K562 (cell line): ENCODE data around the gene CENPN. TPM values are rescaled to one million over a fixed set of nuclear protein-coding genes. Genes with fewer than 3 reads are reported as not detected.

Experiments used
- ARHGAP35 ChIP-seq: fragments of 450-650 bp; IDR thresholded peaks from 2 replicates; pipeline ENCODE4 v1.6.1; 2018; ENCODE audit not compliant: partially characterized antibody
- CBFB ChIP-seq: sonication (generic); formaldehyde crosslinking; IDR thresholded peaks from 2 replicates; pipeline ENCODE4 v1.4.0; 2020; ENCODE audit warnings: mild to moderate bottlenecking, missing genetic modification reagents
- CBX3 ChIP-seq, 2 experiments: IDR thresholded peaks; 1 replicate in 1 of 2; 2 replicates in 1 of 2; pipeline ENCODE4 v1.6.1; 2012; ENCODE audit warnings: inconsistent platforms in 2 of 2, low read length in 2 of 2, borderline replicate concordance in 1 of 2, control low read depth in 1 of 2
- HDAC3 ChIP-seq: fragments of 450-650 bp; IDR thresholded peaks from 2 replicates; pipeline ENCODE4 v1.6.1; 2018; ENCODE audit warnings: borderline replicate concordance, mild to moderate bottlenecking, moderate library complexity; ENCODE audit not compliant: partially characterized antibody
- HNRNPK ChIP-seq: fragments of 200-400 bp; formaldehyde crosslinking; IDR thresholded peaks from one replicate; pipeline ENCODE4 v1.6.1; 2018; ENCODE audit warnings: mild to moderate bottlenecking, low read depth, low read length; ENCODE audit not compliant: poor library complexity, severe bottlenecking
- KLF1 ChIP-seq: fragments of 450-650 bp; IDR thresholded peaks from 2 replicates; pipeline ENCODE4 v1.6.1; 2016; ENCODE audit warnings: missing genetic modification characterization, missing compliant biosample characterization
- MCM3 ChIP-seq: fragments of 450-650 bp; IDR thresholded peaks from 2 replicates; pipeline ENCODE4 v1.6.1; 2016
- MYNN ChIP-seq, 2 experiments: sonication (generic); formaldehyde crosslinking in 1 of 2; IDR thresholded peaks; 2 replicates each; pipeline versions ENCODE4 v1.5.0 to v1.6.1; 2016 to 2020; ENCODE audit warnings: antibody characterized with exemption in 1 of 2, missing genetic modification reagents in 1 of 2
- NR3C1 ChIP-seq: sonication (generic); formaldehyde crosslinking; IDR thresholded peaks from 2 replicates; pipeline ENCODE4 v1.8.1; 2022; ENCODE audit warnings: missing genetic modification reagents
- PML ChIP-seq: IDR thresholded peaks from 2 replicates; pipeline ENCODE4 v1.6.1; 2012; ENCODE audit warnings: low read length, inconsistent platforms
- POLR2A ChIP-seq: fragments of 450-650 bp; conservative IDR thresholded peaks from 2 replicates; pipeline ENCODE4 v1.6.1; 2016
- POLR3G ChIP-seq: IDR thresholded peaks from 2 replicates; pipeline ENCODE4 v1.6.1; 2011; ENCODE audit not compliant: insufficient read length, insufficient replicate concordance; ENCODE audit errors: extremely low read depth
- PYGO2 ChIP-seq: fragments of 450-650 bp; IDR thresholded peaks from 2 replicates; pipeline ENCODE4 v1.6.1; 2016; ENCODE audit warnings: mild to moderate bottlenecking, missing genetic modification characterization, moderate library complexity, missing compliant biosample characterization
- RFX7 ChIP-seq: fragments of 250-450 bp; sonication (Bioruptor Pico); IDR thresholded peaks from 2 replicates; pipeline ENCODE4 v1.5.1; 2021; ENCODE audit warnings: mild to moderate bottlenecking
- SAP30 ChIP-seq: fragments of 200-600 bp; sonication (generic); IDR thresholded peaks from 2 replicates; pipeline ENCODE4 v1.6.1; 2012; ENCODE audit warnings: borderline replicate concordance, low read depth, mild to moderate bottlenecking, moderate library complexity, low read length, control low read depth, inconsistent platforms; ENCODE audit not compliant: insufficient read depth, poor library complexity, severe bottlenecking
- XRCC5 ChIP-seq: fragments of 200-400 bp; formaldehyde crosslinking; IDR thresholded peaks from 2 replicates; pipeline ENCODE4 v1.6.1; 2017; ENCODE audit warnings: low read depth, mild to moderate bottlenecking, low read length
- ZNF175 ChIP-seq: fragments of 200-800 bp; sonication (Bioruptor generic); IDR thresholded peaks from 2 replicates; pipeline ENCODE4 v1.6.1; 2016; ENCODE audit warnings: low read depth, mild to moderate bottlenecking, missing genetic modification characterization, missing compliant biosample characterization
- ZNF224 ChIP-seq: sonication (generic); formaldehyde crosslinking; IDR thresholded peaks from 2 replicates; pipeline ENCODE4 v1.8.0; 2022; ENCODE audit warnings: mild to moderate bottlenecking, missing genetic modification reagents
- ZNF384 ChIP-seq: IDR thresholded peaks from 2 replicates; pipeline ENCODE4 v1.6.1; 2012; ENCODE audit warnings: low read depth, low read length, improper control_type of control experiment
- ZNF583 ChIP-seq: fragments of 250-450 bp; sonication (Bioruptor Pico); IDR thresholded peaks from 2 replicates; pipeline ENCODE4 v1.4.0; 2020
- polyA plus RNA-seq, 8 experiments: library from polyadenylated mRNA; depleted of rRNA in 4 of 8; stranded (reverse) in 5 of 8; unstranded in 3 of 8; fragments of >200 nt; fragmentation: Nextera tagmentation in 2 of 8; fragmentation: Illumina TruSeq in 1 of 8; extraction: Ambion mirVana in 2 of 8; extraction: Trizol in 1 of 8; gene quantifications; 2 replicates each; pipeline versions ENCODE4 v1.2.1 to v1.2.3, GENCODE V29; 2011 to 2014; ENCODE audit warnings: inconsistent platforms in 1 of 8, missing spikeins in 1 of 8
- total RNA-seq, 7 experiments: library from RNA; depleted of rRNA in 6 of 7; stranded (reverse); fragments of >200 nt in 6 of 7; fragmentation: Illumina TruSeq in 2 of 7; extraction: Trizol in 2 of 7; gene quantifications; 2 replicates each; pipeline versions ENCODE4 v1.2.1 to v1.2.3, GENCODE V29; 2011 to 2021; ENCODE audit warnings: low replicate concordance in 1 of 7
- TF ChIP-seq, protein P1 (sequence below), 2 experiments: fragments of 450-650 bp; IDR thresholded peaks; 2 replicates each; pipeline ENCODE4 v1.6.1; 2018; ENCODE audit warnings: mild to moderate bottlenecking in 2 of 2, low read depth in 1 of 2; ENCODE audit not compliant: partially characterized antibody in 2 of 2
- TF ChIP-seq, protein P2 (sequence below): fragments of 250-450 bp; sonication (Bioruptor Pico); IDR thresholded peaks from 2 replicates; pipeline ENCODE4 v1.4.0; 2020; ENCODE audit warnings: mild to moderate bottlenecking, moderate library complexity, borderline replicate concordance

Gene CENPN
- total and polyA plus RNA-seq, 9 of the 15 experiments (the other 6 are each of a cell fraction or from before 2014, with no cell fraction given) = 92.3 to 384 (median 140) TPM

DNA sequence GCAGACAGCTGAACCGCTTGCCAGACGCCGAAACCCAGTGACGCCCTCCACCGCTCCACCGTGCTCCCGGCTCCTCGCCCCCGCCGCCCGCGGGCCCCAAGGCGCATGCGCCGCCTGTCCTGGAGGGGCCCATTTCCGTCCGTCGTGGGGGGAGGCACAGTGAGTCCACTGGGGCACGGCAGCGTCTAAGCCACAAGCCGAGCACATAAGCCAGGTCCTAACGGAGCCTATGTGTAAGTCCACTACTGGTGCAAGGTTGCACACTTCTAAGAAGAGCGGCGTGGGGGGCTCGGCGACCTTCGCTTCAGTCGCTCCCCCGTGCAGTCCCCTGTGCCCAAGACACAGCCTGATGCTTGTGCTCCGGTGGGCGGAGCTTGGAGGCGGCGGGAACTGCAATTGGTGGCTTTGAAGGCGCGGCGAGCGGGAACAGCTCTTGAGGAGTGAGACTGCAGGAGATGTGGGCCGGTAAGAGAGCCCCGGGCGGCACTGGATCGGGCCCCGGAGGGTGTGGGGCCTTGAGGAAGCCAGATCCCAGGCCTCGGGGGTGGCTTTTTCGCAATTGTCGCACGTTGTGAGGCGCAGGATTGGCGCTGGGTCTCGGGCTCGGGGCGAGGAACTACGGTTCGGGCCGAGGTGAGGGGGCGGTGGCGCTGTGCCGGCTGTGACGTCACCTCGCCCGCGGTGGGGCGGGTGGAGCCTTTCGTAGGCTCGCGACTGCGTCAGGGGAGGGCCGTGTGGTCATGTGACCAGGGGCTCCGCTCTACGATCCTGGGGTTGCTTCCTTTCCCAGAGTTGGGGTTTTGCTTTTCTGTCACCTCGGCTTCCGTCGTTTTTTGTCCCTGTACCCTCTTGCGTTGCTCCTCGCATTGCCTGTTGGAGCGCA is at the start of gene CENPN, which contains the start of gene CMC2 (continued):
- peak in 1 of 2 experiments; percentile 38; a peak in 2 of 3 replicates for TF ChIP-seq CBX3 (IDR thresholded peaks at IDR 0.05; ENCODE audit: borderline replicate concordance in 1 of 2, low read length in 2 of 2)
- peak; percentile 81 for TF ChIP-seq KLF1 (tag)
- TF ChIP-seq POLR2A = peak; percentile 97
- no peak for TF ChIP-seq ARHGAP35
- no peak for TF ChIP-seq POLR3G
- TF ChIP-seq, protein P1, sequence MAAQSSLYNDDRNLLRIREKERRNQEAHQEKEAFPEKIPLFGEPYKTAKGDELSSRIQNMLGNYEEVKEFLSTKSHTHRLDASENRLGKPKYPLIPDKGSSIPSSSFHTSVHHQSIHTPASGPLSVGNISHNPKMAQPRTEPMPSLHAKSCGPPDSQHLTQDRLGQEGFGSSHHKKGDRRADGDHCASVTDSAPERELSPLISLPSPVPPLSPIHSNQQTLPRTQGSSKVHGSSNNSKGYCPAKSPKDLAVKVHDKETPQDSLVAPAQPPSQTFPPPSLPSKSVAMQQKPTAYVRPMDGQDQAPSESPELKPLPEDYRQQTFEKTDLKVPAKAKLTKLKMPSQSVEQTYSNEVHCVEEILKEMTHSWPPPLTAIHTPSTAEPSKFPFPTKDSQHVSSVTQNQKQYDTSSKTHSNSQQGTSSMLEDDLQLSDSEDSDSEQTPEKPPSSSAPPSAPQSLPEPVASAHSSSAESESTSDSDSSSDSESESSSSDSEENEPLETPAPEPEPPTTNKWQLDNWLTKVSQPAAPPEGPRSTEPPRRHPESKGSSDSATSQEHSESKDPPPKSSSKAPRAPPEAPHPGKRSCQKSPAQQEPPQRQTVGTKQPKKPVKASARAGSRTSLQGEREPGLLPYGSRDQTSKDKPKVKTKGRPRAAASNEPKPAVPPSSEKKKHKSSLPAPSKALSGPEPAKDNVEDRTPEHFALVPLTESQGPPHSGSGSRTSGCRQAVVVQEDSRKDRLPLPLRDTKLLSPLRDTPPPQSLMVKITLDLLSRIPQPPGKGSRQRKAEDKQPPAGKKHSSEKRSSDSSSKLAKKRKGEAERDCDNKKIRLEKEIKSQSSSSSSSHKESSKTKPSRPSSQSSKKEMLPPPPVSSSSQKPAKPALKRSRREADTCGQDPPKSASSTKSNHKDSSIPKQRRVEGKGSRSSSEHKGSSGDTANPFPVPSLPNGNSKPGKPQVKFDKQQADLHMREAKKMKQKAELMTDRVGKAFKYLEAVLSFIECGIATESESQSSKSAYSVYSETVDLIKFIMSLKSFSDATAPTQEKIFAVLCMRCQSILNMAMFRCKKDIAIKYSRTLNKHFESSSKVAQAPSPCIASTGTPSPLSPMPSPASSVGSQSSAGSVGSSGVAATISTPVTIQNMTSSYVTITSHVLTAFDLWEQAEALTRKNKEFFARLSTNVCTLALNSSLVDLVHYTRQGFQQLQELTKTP (IDR thresholded peaks at IDR 0.05; ENCODE audit: low read depth in 1 of 2, partially characterized antibody in 2 of 2) = peak in 1 of 2 experiments; percentile 64
- no peak for TF ChIP-seq MCM3
- no peak for TF ChIP-seq CBFB (CRISPR knock-in tag)
- 0 out of 2 replicates have a peak, but pooled peaks have one; percentile 3 for TF ChIP-seq MYNN (IDR thresholded peaks at IDR 0.05)
- no peak for TF ChIP-seq MYNN (CRISPR knock-in tag; IDR thresholded peaks at IDR 0.05)
- no peak for TF ChIP-seq NR3C1 (CRISPR knock-in tag)
- TF ChIP-seq PML = peak; percentile 84
- 0 out of 2 replicates have a peak, but pooled peaks have one; percentile 54 for TF ChIP-seq ZNF583 (CRISPR knock-in tag)
- 0 out of 2 replicates have a peak, but pooled peaks have one; percentile 38 for TF ChIP-seq ZNF175 (CRISPR knock-in tag)
- peak; percentile 16 for TF ChIP-seq HDAC3
- TF ChIP-seq, protein P2, sequence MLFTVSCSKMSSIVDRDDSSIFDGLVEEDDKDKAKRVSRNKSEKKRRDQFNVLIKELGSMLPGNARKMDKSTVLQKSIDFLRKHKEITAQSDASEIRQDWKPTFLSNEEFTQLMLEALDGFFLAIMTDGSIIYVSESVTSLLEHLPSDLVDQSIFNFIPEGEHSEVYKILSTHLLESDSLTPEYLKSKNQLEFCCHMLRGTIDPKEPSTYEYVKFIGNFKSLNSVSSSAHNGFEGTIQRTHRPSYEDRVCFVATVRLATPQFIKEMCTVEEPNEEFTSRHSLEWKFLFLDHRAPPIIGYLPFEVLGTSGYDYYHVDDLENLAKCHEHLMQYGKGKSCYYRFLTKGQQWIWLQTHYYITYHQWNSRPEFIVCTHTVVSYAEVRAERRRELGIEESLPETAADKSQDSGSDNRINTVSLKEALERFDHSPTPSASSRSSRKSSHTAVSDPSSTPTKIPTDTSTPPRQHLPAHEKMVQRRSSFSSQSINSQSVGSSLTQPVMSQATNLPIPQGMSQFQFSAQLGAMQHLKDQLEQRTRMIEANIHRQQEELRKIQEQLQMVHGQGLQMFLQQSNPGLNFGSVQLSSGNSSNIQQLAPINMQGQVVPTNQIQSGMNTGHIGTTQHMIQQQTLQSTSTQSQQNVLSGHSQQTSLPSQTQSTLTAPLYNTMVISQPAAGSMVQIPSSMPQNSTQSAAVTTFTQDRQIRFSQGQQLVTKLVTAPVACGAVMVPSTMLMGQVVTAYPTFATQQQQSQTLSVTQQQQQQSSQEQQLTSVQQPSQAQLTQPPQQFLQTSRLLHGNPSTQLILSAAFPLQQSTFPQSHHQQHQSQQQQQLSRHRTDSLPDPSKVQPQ = no peak
- no peak for TF ChIP-seq ZNF224
- TF ChIP-seq SAP30 = peak; percentile 97
- TF ChIP-seq PYGO2 (tag) = no peak
- TF ChIP-seq ZNF384 = peak; percentile 92
- no peak for TF ChIP-seq HNRNPK
- peak; percentile 91; the same call in 1 of the 2 replicates for TF ChIP-seq XRCC5
- TF ChIP-seq RFX7 (CRISPR knock-in tag) = no peak
